HCT116 (cell line): Measurements from ENCODE around the gene SF3B1. TPM values are rescaled to one million over a fixed set of nuclear protein-coding genes. Genes with fewer than 3 reads are reported as not detected.
"Not testable (repeated sequence)": the region's sequence is repeated elsewhere in the genome, so short reads cannot be mapped to it uniquely, and the experiment has no call there.

Experiments used
- ATAC-seq: fragments of 200-7000 bp; cut with Tn5 transposase; 2 replicates; pipeline ENCODE4 v1.9.1; 2020; ENCODE audit warnings: mild to moderate bottlenecking, moderate library complexity
- BruUV-seq: library from RNA; stranded (reverse); fragments of 400-500 nt; replicated peaks from 2 replicates; lab custom pipeline; 2021; lab: Mats Ljungman, UMichigan
- CTCF ChIA-PET: fragments of 300-600 bp; sonication (Branson Sonifier 250); formaldehyde crosslinking; loops from one replicate; lab custom pipeline; 2021; ENCODE audit warnings: antibody characterized with exemption; lab: Charles Lee
- POLR2A ChIA-PET: fragments of 300-600, 350-600 bp; sonication (Branson Sonifier 250); formaldehyde crosslinking; loops from one replicate; lab custom pipeline; 2021; ENCODE audit warnings: antibody characterized with exemption; lab: Charles Lee
- RAD21 ChIA-PET, 2 experiments: fragments of 300-600 bp; sonication (Branson Sonifier 250); formaldehyde crosslinking; loops; one replicate each; lab custom pipeline; 2023; ENCODE audit warnings: low total read pairs in 2 of 2; ENCODE audit not compliant: uncharacterized antibody in 2 of 2, unreplicated experiment in 2 of 2, low non-redundant PET in 1 of 2; lab: Charles Lee
- DNase-seq: peaks from one replicate; pipeline ENCODE4 v3.0.0-alpha.2; 2010; ENCODE audit warnings: low read depth, low spot score
- H2AFZ ChIP-seq: fragments of 200-600 bp; shearing (Covaris generic), sonication (generic); 2 replicates; pipeline ENCODE4 v1.6.1; 2017; ENCODE audit warnings: low read depth, mixed run types, mixed read lengths, antibody characterized with exemption, low read length; ENCODE audit not compliant: poor library complexity, severe bottlenecking
- H3K27ac ChIP-seq: 2 replicates; pipeline ENCODE4 v1.5.1; 2012; ENCODE audit warnings: low read depth, low read length
- H3K27me3 ChIP-seq: fragments of 200-600 bp; sonication (generic); 2 replicates; pipeline ENCODE4 v1.6.1; 2016; ENCODE audit warnings: mixed run types, low read length, mixed read lengths; ENCODE audit not compliant: insufficient read depth
- H3K36me3 ChIP-seq, 2 experiments: fragments of 200-500 bp in 1 of 2; fragments of 200-600 bp in 1 of 2; sonication (Bioruptor generic) in 1 of 2; sonication (generic) in 1 of 2; 2 replicates each; pipeline versions ENCODE4 v1.5.1 to v1.6.1; 2014 to 2016; ENCODE audit warnings: low read length in 2 of 2, inconsistent platforms in 1 of 2, mixed read lengths in 1 of 2, mixed run types in 1 of 2; ENCODE audit not compliant: insufficient read depth in 2 of 2, control insufficient read depth in 1 of 2
- H3K4me1 ChIP-seq, 2 experiments: fragments of 200-600 bp in 1 of 2; sonication (generic) in 1 of 2; 2 replicates each; pipeline versions ENCODE4 v1.5.1 to v1.6.1; 2012 to 2017; ENCODE audit warnings: low read length in 2 of 2, inconsistent platforms in 1 of 2, mild to moderate bottlenecking in 1 of 2, mixed read lengths in 1 of 2, mixed run types in 1 of 2, moderate library complexity in 1 of 2; ENCODE audit not compliant: insufficient read depth in 2 of 2, control insufficient read depth in 1 of 2
- H3K4me2 ChIP-seq: fragments of 200-600 bp; sonication (generic); 2 replicates; pipeline ENCODE4 v1.6.1; 2017; ENCODE audit warnings: mixed run types, low read length, mixed read lengths
- H3K4me3 ChIP-seq, 2 experiments: fragments of 200-600 bp in 1 of 2; sonication (generic) in 1 of 2; replicated peaks in 1 of 2; 2 replicates each; pipeline ENCODE4 v1.5.1; 2011 to 2016; ENCODE audit warnings: low read length in 2 of 2, control low read depth in 1 of 2, low read depth in 1 of 2, mild to moderate bottlenecking in 1 of 2, mixed read lengths in 1 of 2, mixed run types in 1 of 2
- H3K79me2 ChIP-seq: fragments of 200-600 bp; sonication (generic); 2 replicates; pipeline ENCODE4 v1.6.1; 2017; ENCODE audit warnings: mild to moderate bottlenecking, mixed run types, low read length, moderate library complexity, mixed read lengths; ENCODE audit not compliant: insufficient read depth
- H3K9ac ChIP-seq: fragments of 200-600 bp; sonication (generic); 2 replicates; pipeline ENCODE4 v1.6.1; 2016; ENCODE audit warnings: low read length, mixed read lengths
- H3K9me2 ChIP-seq: fragments of 200-600 bp; sonication (generic), shearing (Covaris generic); 2 replicates; pipeline ENCODE4 v1.6.1; 2017; ENCODE audit warnings: mixed run types, mild to moderate bottlenecking, moderate library complexity; ENCODE audit not compliant: insufficient read depth
- H3K9me3 ChIP-seq, 2 experiments: fragments of 200-500 bp in 1 of 2; fragments of 200-600 bp in 1 of 2; sonication (Bioruptor generic) in 1 of 2; sonication (generic) in 1 of 2; 2 replicates each; pipeline ENCODE4 v1.6.1; 2014 to 2017; ENCODE audit warnings: low read length in 2 of 2, mixed read lengths in 2 of 2, inconsistent platforms in 1 of 2, low read depth in 1 of 2, mild to moderate bottlenecking in 1 of 2, mixed run types in 1 of 2, moderate library complexity in 1 of 2; ENCODE audit not compliant: control insufficient read depth in 1 of 2, insufficient read depth in 1 of 2
- H4K20me1 ChIP-seq: fragments of 200-600 bp; sonication (generic), shearing (Covaris generic); 2 replicates; pipeline ENCODE4 v1.6.1; 2017; ENCODE audit warnings: mixed run types, mild to moderate bottlenecking, moderate library complexity; ENCODE audit not compliant: insufficient read depth
- CBX3 ChIP-seq: IDR thresholded peaks from 2 replicates; pipeline ENCODE4 v1.6.1; 2012; ENCODE audit warnings: low read depth
- RAD21 ChIP-seq: IDR thresholded peaks from 2 replicates; pipeline ENCODE4 v1.6.1; 2012; ENCODE audit warnings: low read depth, mild to moderate bottlenecking
- intact Hi-C: fragments of 100-400 bp; cut with micrococcal nuclease; formaldehyde crosslinking; loops from 2 replicates; pipeline ENCODE4 v1.10.0; 2022
- total RNA-seq: library from RNA; stranded (reverse); gene quantifications from one replicate; pipeline ENCODE4 v1.2.1, GENCODE V29; 2021; ENCODE audit not compliant: unreplicated experiment
- TF ChIP-seq, protein P1 (sequence below), 3 experiments: fragments of 200-600 bp in 1 of 3; sonication (generic) in 1 of 3; IDR thresholded peaks in 2 of 3; conservative IDR thresholded peaks in 1 of 3; 2 replicates each; pipeline ENCODE4 v1.5.1; 2012 to 2017; ENCODE audit warnings: low read depth in 2 of 3, low read length in 2 of 3, antibody characterized with exemption in 1 of 3, borderline replicate concordance in 1 of 3, control low read depth in 1 of 3, mild to moderate bottlenecking in 1 of 3, mixed read lengths in 1 of 3, mixed run types in 1 of 3, moderate library complexity in 1 of 3; ENCODE audit not compliant: insufficient read depth in 1 of 3

Gene SF3B1
- total RNA-seq, 1 experiment from 2014 or later, result 282 TPM

DNA sequence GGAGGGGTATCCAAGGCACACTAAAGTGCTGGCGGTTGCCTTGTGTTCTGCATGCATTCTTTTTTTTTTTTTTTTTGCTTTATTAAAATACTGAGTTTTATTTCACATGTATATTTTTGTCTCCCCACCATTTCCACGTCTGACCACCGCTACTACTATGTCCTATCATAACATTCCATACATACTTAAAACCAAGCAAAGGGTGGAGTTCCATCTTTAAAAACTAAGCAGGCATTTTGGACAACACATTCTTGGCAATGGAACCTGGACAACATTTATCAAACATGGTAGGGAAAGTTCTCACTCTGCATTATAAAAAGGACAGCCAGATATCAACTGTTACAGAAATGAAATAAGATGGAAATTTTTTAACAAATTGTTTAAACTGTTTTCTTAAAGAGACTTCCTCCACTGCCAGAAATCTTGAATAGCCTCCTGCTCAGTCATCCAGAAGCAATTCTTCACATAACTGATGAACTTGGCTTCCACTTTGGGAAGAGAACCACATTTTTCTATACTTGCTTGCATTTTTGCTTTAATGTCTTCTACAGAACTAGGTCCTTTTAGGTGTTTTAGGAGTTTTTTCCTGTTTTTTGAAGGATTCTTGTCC lies 55.4 kb downstream of the SF3B1 start:
- BruUV-seq, H3K9me2 ChIP-seq, POLR2A ChIA-PET, H4K20me1 ChIP-seq, H3K4me3 ChIP-seq, H3K4me1 ChIP-seq, H3K4me2 ChIP-seq, H3K36me3 ChIP-seq, RAD21 ChIA-PET, H3K27ac ChIP-seq, H3K27me3 ChIP-seq, H2AFZ ChIP-seq, H3K9ac ChIP-seq, H3K79me2 ChIP-seq, DNase-seq, ATAC-seq, H3K9me3 ChIP-seq: not testable (repeated sequence)
- intact Hi-C loops, result loop anchor here (2.0 to 10.0 kb wide), 4 partner anchors 367 to 1245 kb away; no protein-coding TSS in a partner anchor
- CTCF ChIA-PET, result interaction anchor here (1.0 kb wide), 1 partner anchor 367 kb away, joined by 4 read pairs; no protein-coding TSS in a partner anchor

DNA sequence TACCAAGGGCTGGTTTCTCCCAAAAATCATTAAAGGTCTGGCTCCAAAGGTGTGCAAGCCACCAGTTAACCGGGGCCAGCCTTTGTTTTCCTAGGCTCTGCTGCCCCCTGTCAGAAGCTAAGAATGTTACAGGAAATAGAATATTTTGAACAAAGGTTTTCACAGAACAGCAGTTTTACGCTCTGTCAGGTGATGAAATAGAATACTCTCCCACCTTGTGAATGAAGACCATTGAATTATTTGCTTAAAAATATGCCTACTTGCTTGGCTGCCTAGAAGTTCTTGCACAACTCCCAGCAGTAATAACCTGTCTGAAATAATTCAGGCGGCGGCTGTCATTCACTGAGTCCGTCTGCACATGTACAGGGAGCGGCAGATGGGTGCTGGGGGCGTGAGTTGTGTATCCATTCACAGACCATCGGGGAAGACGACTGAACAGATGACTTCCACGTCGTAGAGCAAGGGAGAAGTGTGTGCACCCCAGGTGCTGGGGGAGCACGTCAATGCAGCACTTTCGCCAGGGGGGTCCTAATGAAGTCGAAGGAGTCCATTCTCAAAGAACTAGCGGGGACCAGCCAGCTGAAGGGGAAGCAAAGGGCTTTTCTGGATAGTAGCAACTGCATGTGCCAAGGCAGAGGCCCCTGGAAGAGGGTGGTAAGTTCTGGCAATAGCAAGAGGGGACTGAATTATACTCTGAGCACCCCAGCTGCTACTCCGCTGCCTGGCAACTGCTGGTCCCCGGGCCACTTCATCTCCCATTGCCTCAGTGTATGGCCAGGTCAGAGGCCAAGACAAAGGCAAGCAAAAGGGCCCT lies 56.1 kb downstream of the SF3B1 start:
- RAD21 ChIA-PET, result interaction anchor here in 1 of 2 experiments (0.7 kb wide), 1 partner anchor 57 kb away, joined by 3 read pairs; no protein-coding TSS in a partner anchor
- H3K4me2 ChIP-seq, result no peak overlapping the region
- CTCF ChIA-PET, result interaction anchor here (1.0 to 1.4 kb wide), 3 partner anchors 265 to 529 kb away, joined by 3 to 11 read pairs (median 4); no protein-coding TSS in a partner anchor
- H3K9me2 ChIP-seq, result no peaks in the 10 kb centered on the region
- H3K36me3 ChIP-seq, result no peaks in the 10 kb centered on the region
- intact Hi-C loops, result loop anchor here (1.0 to 10.0 kb wide), 7 partner anchors 187 to 1244 kb away; no protein-coding TSS in a partner anchor
- no peak overlapping the region for H3K9ac ChIP-seq
- POLR2A ChIA-PET, result no interaction called here
- H2AFZ ChIP-seq, result no peak overlapping the region
- H3K4me3 ChIP-seq, result no peak overlapping the region
- no TSS peak for BruUV-seq
- ATAC-seq (peak; percentile 86), DNase-seq (peak; percentile 37)
- H3K79me2 ChIP-seq, result no peaks in the 10 kb centered on the region
- no peaks in the 10 kb centered on the region for H3K4me1 ChIP-seq
- no peak overlapping the region for H3K27ac ChIP-seq
- H3K9me3 ChIP-seq, result no peaks in the 10 kb centered on the region
- no peaks in the 10 kb centered on the region for H3K27me3 ChIP-seq
- TF ChIP-seq RAD21 (peak; percentile 96), CBX3 (no peak)
- TF ChIP-seq, protein P1, sequence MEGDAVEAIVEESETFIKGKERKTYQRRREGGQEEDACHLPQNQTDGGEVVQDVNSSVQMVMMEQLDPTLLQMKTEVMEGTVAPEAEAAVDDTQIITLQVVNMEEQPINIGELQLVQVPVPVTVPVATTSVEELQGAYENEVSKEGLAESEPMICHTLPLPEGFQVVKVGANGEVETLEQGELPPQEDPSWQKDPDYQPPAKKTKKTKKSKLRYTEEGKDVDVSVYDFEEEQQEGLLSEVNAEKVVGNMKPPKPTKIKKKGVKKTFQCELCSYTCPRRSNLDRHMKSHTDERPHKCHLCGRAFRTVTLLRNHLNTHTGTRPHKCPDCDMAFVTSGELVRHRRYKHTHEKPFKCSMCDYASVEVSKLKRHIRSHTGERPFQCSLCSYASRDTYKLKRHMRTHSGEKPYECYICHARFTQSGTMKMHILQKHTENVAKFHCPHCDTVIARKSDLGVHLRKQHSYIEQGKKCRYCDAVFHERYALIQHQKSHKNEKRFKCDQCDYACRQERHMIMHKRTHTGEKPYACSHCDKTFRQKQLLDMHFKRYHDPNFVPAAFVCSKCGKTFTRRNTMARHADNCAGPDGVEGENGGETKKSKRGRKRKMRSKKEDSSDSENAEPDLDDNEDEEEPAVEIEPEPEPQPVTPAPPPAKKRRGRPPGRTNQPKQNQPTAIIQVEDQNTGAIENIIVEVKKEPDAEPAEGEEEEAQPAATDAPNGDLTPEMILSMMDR (IDR thresholded peaks at IDR 0.05 in 2 of 3, conservative IDR thresholded peaks at IDR 0.05 in 1 of 3; ENCODE audit: borderline replicate concordance in 1 of 3, insufficient read depth in 1 of 3, low read depth in 2 of 3, low read length in 2 of 3), result peak; percentile 64 to 93 (median 78)
- no peaks in the 10 kb centered on the region for H4K20me1 ChIP-seq
